GM18870 (cell line): ENCODE data around the gene B3GALNT2.

Experiments used
- ATAC-seq: cut with Tn5 transposase; IDR thresholded peaks from one replicate; pipeline ENCODE4 v1.9.1; 2021; ENCODE audit warnings: moderate library complexity; ENCODE audit not compliant: unreplicated experiment

The B3GALNT2 gene

DNA sequence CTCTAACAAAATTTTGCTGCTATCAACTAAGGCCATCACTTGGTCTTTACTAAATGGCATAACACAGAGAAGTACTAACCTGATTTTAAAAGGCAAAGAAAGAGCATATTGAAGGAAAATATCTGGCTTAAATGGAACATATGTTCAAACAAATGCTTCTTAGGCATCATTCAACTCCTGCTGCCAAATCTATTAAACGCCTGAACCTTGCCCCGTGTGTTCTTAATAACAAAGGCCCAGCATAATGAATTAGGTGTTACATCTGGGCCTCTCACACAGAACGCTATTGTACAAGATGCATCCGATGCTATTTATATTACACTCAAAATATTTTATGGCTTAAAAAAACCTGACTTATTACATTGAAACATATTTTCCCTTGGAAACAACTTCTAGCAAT lies 48.4 kb downstream of the B3GALNT2 start:
- no peak for ATAC-seq

- no peak for ATAC-seq
These were observed 49.2 kb downstream of the B3GALNT2 start for GRCh38 chr1:235455097-235455496.

DNA sequence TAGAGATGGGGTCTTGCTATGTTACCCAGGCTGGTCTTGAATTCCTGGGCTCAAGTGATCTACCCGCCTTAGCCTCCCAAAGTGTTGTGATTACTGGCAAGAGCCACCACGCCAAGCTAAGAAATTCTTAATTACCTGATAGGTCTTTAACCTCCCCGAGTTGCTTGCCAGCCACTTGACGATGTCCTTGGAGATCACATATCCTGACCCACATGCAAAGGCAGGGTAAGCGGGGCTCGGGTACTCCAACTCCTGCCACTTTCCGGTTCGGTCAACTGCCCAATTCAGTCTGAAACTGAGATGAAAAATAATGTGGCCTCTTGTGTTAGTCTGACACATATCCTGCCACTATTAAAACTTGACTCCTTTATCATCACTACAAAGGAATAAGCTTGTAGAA lies 50.2 kb downstream of the B3GALNT2 start:
- no peak for ATAC-seq

GRCh38 chr1:235450886-235451483 lies 53.3 kb downstream of the B3GALNT2 start:
- no peak for ATAC-seq

GRCh38 chr1:235450433-235450832 lies 53.8 kb downstream of the B3GALNT2 start:
- ATAC-seq = no peak

DNA sequence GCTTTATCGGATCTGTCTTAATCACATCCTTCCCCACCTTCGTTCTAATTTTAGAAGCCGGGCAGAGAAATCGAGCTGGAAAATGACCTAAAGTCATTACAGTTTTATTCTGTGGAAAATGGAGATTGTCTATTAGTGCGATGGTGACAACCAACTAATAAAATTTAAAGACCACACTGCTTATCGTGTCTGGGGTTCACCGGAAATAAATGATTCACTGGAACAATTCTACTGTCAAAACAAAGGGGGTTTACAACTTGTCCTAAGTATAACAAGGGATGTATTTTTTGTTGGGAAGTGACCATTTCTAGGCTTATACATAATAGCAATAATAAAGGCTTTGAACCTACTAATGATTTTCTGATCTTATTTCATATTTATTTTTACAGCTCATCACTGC lies 55.6 kb downstream of the B3GALNT2 start:
- no peak for ATAC-seq

GRCh38 chr1:235442788-235443429 lies 61.3 kb downstream of the B3GALNT2 start:
- no peak for ATAC-seq

DNA sequence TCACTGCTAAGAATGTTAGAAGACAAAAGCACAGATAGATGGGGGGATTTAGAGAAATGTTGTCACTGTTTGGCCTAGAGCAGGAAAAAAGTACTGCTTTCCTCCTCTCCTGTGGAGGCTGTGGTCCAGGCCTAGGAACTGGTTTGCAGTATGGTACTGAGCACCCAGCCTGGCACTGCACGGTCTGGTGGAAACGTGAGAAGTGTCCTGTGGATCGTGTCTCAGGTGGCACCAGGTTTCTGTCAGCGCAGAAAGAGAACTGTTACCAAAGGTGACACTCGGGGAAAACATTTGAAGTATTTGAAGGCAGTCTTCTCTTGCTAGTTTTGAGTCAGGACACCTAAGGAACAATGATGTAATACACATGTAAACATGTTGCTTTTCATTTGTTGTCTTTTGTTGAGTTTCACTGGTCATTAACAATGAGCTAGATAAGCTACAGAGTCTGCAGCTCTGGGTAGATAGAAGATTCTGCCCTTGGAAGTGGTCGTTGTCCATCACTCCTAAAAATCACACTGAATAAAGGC lies 63.0 kb downstream of the B3GALNT2 start:
- no peak for ATAC-seq

- ATAC-seq = no peak
These were observed 70.3 kb downstream of the B3GALNT2 start for GRCh38 chr1:235434001-235434400.

GRCh38 chr1:235430991-235431390 lies 73.3 kb downstream of the B3GALNT2 start:
- ATAC-seq = no peak

- no peak for ATAC-seq
These were observed 75.1 kb downstream of the B3GALNT2 start for GRCh38 chr1:235429143-235429542.

DNA sequence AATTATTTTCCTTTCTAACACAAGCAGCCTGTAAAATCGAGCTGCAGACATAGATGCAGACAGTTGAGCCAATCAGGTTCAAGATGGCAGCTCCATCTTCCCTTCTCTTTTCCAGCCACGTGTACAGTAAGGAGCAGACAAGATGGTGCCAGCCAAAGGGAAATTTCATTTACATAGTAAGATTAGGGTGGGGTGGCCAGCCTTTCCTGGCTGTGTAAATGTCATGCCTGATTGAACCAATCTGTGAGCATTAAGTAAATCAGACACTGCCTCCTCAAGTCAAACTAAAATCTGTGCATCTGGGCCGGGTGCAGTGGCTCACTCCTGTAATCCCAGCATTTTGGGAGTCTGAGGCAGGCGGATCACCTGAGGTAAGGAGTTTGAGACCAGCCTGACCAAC lies 76.8 kb downstream of the B3GALNT2 start:
- no peak for ATAC-seq

DNA sequence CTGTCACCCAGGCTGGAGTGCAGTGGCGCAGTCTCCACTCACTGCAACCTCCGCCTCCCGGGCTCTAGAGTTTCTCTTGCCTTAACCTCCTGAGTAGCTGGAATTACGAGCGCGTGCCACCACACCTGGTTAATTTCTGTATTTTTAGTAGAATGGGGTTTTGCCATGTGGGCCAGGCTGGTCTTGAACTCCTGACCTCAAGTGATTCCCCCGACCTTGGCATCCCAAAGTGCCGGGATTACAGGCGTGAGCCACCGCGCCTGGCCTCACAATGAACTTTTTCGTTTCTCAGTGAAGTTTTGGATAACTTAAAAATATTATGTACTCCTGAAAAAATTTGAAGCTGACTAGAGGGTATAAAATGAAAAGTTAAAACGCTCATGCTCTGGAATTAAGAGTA lies 77.6 kb downstream of the B3GALNT2 start:
- ATAC-seq = no peak

- no peak for ATAC-seq
These were observed 78.1 kb downstream of the B3GALNT2 start for GRCh38 chr1:235426143-235426542.

- ATAC-seq = no peak
These were observed 78.9 kb downstream of the B3GALNT2 start for GRCh38 chr1:235425357-235425756.

- ATAC-seq = no peak
These were observed 80.2 kb downstream of the B3GALNT2 start for GRCh38 chr1:235424092-235424491.

GRCh38 chr1:235423214-235423652 lies 81.0 kb downstream of the B3GALNT2 start:
- no peak for ATAC-seq

DNA sequence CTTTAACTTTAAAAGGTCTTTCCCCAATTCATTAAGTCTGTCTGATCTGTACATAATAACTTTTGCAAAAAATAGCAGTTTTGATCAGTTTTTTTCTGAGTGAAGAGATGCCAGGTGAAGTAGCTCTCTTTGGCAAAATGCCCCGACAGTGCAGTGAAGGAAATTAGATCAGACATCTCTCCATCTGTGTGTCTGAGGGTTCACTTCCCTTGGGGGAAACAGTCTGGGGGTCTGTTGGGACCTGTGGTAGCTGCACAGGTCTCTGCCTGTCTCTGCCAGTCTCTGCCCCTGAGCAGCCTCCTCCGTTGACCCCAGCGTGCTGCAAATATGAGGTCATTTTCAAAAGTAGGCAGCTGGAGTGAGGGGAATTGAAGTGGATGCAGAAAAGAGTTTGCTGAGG lies 82.5 kb downstream of the B3GALNT2 start:
- ATAC-seq = no peak

DNA sequence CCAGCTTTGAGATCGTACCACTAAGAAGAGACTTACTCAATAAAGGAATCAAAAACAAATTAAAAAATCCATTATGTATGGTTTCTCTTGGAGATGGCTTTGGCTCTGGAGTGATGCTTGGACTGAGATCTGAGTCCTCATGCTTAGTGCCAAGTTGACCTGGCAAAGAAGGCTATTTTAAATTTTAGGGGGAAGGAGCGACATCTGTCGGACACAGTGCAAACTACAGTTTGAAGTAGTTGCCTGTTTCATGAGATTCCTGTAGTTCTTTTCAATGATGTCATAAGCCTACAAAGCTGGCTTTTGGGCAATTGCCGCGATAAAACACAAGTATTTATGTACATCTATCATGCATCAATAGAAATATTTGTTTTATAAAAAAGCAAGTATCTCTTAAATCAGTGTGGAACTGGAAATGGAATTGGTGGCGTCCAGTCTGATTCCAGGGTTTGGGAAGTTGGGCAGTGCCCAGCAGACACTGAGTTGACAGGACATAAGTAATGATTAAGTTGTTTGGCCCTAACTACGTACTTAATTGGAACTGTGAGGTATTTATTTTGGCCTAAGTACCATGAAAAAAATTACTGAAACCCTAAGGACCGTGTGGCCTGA lies 87.1 kb downstream of the B3GALNT2 start:
- ATAC-seq = no peak

GRCh38 chr1:235416662-235417049 lies 87.6 kb downstream of the B3GALNT2 start:
- ATAC-seq = no peak

DNA sequence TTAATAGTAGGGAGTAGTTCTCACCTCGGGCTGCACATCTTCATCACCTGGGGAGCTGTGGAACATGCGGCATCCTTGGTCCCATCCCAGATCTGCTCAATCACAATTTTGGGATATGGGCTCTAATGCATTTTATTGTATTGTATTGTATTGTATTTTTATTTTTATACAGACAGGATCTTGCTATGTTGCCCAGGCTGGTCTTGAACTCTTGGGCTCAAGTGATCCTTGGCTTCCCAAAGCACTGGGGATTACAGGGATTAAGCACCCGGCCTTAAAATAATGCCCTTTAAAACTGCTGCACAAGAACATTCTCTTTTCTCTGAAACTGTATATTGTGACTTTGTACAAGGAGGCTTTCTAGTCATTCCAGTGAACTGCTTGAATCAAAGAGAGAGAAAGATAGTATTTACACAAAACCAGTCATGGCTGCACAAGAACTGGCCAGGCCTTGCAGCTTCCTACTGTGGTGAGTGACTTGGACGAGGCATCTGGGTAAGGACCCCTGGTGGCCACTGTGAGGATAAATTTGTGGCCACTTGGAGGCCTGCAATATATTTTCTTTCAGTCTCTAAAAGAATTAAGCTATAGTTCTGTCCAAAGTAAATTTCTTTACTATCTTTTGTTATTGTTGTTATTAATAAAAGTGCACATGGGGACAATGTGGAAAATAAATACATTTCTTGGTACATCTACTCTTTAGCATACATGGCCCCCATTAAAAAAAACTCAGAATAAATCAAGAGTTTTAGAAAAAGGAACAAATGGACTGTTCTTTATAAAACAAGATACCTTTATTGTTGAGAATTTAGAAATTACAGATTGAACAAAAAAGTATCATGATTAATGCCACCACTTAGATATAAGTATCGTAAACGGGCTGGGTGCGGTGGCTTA lies 89.0 kb downstream of the B3GALNT2 start:
- ATAC-seq = no peak
